GM12872 (cell line): ENCODE results near the gene PNLIPRP1.

Source experiments
- CTCF ChIP-seq: IDR thresholded peaks from 3 replicates; pipeline ENCODE4 v1.5.1; 2011; ENCODE audit warnings: low read depth, mild to moderate bottlenecking, low read length, moderate library complexity; ENCODE audit not compliant: insufficient read depth

PNLIPRP1 gene

GRCh38 chr10:116621934-116622655 is 31.3 kb downstream of the PNLIPRP1 start:
- no peak for TF ChIP-seq CTCF

- no peak for TF ChIP-seq CTCF
These were observed 35.1 kb downstream of the PNLIPRP1 start for GRCh38 chr10:116625845-116626244.

GRCh38 chr10:116626815-116627214 is 36.1 kb downstream of the PNLIPRP1 start:
- TF ChIP-seq CTCF = no peak

- TF ChIP-seq CTCF = no peak
These were observed 36.7 kb downstream of the PNLIPRP1 start for GRCh38 chr10:116627386-116627933.

- TF ChIP-seq CTCF = no peak
These were observed 38.6 kb downstream of the PNLIPRP1 start for GRCh38 chr10:116629340-116629739.

- no peak for TF ChIP-seq CTCF
These were observed 39.3 kb downstream of the PNLIPRP1 start for GRCh38 chr10:116630020-116630419.

- no peak for TF ChIP-seq CTCF
These were observed 41.1 kb downstream of the PNLIPRP1 start for GRCh38 chr10:116631871-116632295.
